ENCODE results near the gene NPAS2. TPM values are rescaled to one million over a fixed set of nuclear protein-coding genes. Genes with fewer than 3 reads are reported as not detected.

The NPAS2 gene, protein sequence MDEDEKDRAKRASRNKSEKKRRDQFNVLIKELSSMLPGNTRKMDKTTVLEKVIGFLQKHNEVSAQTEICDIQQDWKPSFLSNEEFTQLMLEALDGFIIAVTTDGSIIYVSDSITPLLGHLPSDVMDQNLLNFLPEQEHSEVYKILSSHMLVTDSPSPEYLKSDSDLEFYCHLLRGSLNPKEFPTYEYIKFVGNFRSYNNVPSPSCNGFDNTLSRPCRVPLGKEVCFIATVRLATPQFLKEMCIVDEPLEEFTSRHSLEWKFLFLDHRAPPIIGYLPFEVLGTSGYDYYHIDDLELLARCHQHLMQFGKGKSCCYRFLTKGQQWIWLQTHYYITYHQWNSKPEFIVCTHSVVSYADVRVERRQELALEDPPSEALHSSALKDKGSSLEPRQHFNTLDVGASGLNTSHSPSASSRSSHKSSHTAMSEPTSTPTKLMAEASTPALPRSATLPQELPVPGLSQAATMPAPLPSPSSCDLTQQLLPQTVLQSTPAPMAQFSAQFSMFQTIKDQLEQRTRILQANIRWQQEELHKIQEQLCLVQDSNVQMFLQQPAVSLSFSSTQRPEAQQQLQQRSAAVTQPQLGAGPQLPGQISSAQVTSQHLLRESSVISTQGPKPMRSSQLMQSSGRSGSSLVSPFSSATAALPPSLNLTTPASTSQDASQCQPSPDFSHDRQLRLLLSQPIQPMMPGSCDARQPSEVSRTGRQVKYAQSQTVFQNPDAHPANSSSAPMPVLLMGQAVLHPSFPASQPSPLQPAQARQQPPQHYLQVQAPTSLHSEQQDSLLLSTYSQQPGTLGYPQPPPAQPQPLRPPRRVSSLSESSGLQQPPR
- total RNA-seq = 1.7 and 2.7 TPM in 2 replicates

DNA sequence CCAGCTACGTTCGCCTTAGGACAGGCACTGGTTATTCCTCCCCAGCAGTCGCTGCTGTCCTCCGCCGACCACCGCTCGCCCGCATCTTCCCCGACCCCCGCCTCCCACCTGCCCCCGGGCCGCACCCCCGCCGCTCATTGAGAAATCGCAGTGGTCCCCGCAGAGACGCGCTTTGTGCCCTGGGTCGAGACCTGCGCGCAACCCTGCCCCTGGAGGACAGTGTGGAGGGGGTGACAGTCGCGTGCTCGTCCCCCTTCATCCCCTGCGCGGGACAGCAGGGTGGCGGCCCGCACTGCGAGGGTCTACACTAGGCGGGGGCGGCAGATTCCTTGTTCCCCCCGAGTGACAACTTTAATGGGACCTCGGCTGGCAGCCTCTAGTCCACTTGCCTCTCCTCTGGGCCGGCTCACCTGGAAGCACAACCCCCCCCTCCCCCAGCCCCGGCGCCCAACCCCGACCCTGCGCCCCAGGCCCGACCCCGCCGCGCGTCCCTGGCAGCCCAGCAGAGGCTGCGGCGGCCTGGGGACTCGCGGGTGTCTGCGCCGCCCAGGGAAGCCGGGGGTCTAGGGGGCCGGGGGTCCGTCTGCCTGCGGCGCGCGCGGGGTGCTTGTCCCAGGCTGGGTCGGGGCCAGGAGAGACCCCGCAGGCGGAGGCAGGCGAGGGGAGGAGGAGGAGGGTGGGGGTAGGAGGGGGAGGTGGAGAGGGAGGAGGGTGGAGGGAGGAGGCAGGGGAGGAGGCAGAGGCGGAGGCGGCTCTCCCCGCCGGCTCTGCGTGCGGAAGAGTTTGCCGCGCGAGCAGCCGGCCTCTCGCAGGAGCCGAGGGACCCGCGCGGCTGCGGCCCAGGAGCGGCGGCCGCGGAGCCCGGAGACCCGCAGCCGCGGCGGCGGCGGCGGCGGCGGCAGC is at the start of gene NPAS2:
Gene NPAS2, plus strand, starts transcription at position 770 of the 903 bp plus-strand sequence. CDS start 84,616 bp downstream, outside the sequence.

DNA sequence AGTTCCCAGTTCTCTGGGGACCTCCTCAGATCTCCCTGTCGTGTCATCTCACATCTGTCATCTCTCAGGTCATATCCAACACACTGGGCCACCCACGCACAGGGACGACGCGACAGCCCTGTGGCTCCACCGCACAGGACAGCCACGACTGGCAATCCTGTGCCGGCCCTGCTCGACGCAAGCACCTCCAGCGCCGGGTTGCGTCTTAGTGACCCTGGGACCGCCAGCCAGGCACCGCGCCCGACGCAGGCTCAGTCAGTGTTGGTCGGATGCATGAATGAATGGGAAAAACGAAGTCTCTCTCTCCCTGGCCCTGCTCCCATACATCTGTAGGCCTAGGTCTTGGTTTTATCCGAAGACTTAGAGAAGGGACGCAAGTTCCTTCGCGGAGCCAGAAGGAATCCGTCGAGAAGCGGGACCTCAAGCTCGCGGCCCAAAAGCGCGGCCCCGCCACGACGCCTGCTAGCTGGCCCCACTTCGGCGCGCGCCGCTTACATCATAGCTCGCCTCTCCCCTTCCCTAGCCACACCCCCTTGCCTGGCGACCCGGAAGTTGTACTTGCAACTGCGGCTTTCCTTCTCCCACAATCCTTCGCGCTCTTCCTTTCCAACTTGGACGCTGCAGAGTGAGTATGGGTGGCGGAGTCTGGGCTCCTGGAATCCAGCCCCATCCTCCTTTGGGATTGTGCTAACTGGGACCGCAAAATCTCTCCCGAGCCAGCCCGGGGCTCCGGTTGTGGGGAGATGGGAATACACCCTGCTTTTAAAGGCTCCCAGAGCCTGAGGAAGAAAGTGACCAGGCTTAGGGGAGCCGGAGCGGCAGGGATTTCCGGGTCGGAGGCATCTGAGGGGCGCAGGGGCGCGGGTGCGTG is 182.0 kb downstream of the NPAS2 start, which contains the start of gene RPL31:
Gene RPL31, plus strand, starts transcription at position 599 of the 871 bp plus-strand sequence. CDS start 413 bp downstream, outside the sequence.

Other genes starting within 250 kb of the NPAS2 start
- 1,500 and 2,183 TPM in 2 replicates for gene RPL31, start 182.2 kb downstream of the NPAS2 start, total RNA-seq